A549 treated with RU486 at 1 μM for 4 hours (cell line): ENCODE measurements around the gene TP63. TPM values are rescaled to one million over a fixed set of nuclear protein-coding genes. Genes with fewer than 3 reads are reported as not detected.

Experiments
- total RNA-seq: library from RNA; stranded (reverse); fragments of 200-300 nt; extraction: Qiagen RNA extraction; gene quantifications from 5 replicates; pipeline ENCODE4 v1.2.3, GENCODE V29; 2022; ENCODE audit warnings: low read depth

Gene TP63
- 0.28 to 0.70 TPM (median 0.43 TPM) in 5 replicates for total RNA-seq

DNA sequence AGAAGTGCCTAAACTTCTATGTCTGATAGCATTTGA lies at the start of gene TP63:
Gene TP63 (plus strand): TSS at position 17 of the 36 bp plus-strand sequence. CDS start 127 bp downstream, outside the sequence.

